NCI-H1694 (cell line): ENCODE measurements around the gene TBX4.
A peak's percentile ranks its signal among the peaks of the same experiment; 100 is the strongest.

Experiments
- DNase-seq: peaks from one replicate; lab custom pipeline; 2025; lab: John Stamatoyannopoulos, UW

TBX4 gene

DNA sequence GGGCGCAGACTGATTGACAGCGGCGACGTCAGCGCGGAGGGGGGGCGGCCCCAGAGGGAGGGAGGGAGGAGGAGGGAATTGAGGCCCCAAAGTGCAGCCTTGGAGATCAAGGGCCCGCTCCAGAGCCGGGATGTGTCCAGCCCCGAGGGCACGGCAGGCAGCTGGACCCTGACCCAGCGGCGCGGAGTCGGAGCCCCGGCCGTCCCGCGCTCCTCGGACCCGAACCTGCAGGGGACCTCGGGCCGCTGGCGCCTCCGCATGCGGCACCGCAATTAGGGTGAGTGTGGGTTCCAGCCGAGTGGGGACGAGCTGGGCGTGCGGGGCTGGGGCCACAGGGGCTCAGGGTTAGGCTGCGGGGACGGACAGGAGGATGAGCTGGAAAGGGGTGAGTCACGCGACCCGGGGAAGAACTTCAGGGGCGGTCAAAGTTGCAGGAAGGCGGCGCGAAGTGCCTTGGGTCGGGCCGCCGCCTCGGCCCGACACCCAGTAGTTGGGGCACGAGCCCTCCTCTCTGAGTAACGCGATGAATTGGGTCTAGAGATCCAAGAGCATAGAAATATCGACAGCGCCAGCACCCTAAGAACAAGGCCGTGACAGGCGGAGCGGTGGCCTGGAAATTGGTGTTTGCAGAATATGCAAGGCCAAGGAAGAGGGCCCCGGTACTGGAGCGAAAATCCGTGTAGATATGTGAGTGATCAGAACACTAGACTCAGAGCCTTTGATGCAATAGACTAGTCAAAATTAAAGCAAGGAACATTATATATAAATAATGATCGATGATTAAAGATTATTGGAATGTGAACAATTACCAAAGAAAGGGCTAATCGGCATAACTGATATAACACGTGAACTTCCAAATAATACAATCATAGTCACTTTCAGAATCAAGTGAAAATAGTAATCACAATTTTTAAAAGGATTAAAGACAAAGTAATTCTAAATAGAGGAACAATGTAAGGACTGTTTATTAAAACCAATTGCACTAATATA is at the start of gene TBX4:
Gene TBX4 (plus strand): TSS at position 122 of the 990 bp plus-strand sequence. CDS start 4,069 bp downstream, outside the sequence.
- no peak for DNase-seq

DNA sequence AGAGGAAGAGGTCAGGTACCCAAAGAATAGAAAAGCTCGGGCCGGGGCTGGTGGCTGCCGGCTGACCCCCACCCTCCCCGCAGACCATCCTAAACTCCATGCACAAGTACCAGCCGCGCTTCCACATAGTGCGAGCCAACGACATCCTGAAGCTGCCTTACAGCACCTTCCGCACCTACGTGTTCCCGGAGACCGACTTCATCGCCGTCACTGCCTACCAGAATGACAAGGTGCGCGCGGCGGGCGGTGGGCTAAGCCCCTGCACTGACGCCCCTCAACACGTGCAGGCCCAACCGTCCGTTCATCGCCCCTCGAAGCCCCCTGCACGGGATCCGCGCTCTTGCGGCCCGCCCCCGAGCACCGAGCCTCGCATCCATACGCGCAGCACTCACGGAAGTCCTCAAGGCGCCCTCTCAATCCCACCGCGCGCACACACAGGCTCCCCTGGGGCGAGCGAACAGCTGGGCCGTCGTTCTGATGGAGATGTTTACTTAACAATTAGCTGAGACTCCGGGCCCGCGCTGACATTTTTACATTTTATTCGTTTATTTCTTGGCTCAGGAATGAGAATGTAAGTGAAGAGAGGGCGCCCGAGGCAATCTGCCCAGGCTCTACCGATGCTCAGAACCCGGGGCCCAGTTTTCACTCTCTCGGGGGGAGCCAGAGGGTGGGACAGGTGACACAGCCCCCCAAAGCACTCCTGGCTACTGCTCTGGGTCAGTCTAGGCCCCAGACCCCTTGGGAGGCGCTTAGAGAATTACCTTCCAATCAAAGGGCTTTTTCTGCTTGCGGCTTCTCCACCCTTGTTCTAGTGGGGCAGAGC is 49.0 kb upstream of the TBX4 start:
- peak; percentile 86 for DNase-seq

DNA sequence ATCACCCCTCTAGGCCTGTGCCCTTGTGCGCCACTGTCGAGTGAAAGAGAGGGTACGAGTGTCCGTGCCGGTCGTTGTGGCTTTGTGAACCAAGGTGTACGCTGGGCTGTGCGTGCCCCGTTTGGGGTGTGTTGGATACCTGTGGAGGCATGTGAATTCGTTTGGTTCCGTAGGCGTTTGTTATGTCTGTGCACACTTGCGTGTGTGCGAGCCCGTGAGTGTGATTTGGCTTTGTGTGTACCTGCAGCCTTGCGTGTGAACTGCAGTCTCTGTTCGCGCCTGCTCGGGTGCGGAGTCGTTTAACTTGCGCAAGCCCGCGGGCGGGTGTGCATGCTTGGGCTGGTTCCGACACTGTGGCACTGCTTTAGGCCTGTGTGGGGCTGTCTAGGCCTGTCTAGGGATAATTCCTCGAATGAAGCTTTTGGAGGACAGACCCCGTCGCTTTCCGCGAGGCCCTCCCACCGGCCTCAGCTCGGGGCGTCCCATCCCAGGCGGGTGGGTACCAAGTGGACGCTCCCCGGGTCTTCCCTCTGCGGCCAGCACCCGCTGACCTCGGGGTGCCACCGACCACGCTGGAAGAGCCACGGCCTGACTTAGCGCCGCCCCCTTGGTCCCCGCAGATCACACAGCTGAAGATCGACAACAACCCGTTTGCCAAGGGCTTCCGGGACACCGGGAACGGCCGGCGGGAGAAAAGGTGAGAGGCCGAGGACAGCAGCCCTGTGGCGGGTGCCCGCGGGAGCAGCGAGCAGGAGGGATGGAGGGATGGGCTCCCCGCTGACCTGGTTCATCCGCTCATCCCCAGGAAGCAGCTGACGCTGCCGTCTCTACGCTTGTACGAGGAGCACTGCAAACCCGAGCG is 48.2 kb upstream of the TBX4 start:
- DNase-seq, result no peak

DNA sequence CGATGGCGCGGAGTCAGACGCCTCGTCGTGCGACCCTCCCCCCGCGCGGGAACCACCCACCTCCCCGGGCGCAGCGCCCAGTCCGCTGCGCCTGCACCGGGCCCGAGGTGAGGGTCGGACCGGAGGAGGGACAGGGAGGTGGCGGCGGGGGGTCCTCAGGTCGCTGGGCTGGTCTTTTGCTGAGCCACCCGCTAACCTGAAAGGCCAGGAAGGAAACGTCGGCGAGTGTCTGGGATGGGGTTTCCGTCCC is 47.6 kb upstream of the TBX4 start:
- no peak for DNase-seq

DNA sequence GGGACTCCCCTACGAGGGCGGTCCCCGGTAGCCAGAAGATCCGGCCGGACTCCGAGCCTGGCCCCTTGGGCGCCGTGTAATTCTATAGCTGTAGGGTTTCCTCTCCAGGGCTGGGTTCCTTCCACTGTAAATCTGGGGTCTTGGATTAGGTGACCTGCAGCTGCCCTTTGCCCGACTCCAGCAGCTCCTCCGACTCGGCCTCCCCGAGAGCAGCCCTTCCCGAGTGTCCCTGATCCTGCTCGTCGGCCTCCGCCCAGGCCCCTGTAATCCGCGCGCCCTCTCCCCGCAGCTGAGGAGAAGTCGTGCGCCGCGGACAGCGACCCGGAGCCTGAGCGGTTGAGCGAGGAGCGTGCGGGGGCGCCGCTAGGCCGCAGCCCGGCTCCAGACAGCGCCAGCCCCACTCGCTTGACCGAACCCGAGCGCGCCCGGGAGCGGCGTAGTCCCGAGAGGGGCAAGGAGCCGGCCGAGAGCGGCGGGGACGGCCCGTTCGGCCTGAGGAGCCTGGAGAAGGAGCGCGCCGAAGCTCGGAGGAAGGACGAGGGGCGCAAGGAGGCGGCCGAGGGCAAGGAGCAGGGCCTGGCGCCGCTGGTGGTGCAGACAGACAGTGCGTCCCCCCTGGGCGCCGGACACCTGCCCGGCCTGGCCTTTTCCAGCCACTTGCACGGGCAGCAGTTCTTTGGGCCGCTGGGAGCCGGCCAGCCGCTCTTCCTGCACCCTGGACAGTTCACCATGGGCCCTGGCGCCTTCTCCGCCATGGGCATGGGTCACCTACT is 47.1 kb upstream of the TBX4 start:
- DNase-seq, result no peak

DNA sequence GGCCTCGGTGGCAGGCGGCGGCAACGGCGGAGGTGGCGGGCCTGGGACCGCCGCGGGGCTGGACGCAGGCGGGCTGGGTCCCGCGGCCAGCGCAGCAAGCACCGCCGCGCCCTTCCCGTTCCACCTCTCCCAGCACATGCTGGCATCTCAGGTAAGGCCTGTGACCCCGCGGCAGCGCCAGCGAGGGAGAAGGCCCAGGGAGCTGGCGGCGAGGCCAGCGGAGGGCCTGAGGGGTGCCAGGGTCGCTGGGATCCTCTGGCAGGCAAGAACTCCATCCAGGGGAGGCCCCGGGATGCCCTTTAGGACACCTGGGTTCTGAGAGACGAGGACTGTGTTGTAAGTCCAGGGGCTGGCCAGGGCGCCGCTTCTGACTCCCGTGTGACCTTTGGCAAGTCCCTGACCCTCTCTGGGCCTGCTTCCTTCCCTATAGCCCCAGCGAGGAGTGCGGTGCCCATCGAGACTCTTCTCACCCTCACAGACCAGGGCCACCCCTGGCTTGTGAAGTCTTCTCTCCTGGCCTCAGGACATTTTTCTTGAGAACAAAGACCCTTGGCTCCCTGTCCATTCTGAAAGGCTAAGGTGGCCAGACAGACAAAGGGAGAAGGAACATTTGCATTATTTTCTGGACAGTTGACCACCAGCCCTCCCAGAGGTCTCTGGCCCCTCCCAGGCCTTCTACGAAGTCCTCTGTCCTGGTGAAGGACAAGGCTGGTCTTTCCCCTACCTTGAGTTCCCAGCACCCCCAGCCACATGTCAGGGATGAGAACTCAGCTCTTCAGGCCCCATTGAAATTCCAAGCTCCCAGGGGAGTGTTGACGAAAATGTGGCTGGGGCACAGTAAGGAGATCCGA is 46.3 kb upstream of the TBX4 start:
- DNase-seq, result no peak

DNA sequence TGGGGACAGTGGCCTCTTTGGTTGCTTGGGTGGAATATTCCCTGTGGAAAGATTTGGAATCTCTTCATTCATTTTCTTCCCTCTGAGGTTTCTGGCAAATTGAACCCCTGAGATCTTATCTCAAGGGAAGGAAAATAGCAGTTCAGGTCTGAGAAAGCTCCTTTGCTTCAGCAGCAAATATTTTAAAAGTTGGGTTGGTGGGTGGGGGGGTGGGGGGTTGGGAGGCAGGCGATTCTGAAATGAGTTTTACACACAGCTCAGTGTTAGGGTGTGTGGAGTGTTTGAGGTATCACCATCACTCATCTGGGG is 45.7 kb upstream of the TBX4 start:
- DNase-seq, result no peak

DNA sequence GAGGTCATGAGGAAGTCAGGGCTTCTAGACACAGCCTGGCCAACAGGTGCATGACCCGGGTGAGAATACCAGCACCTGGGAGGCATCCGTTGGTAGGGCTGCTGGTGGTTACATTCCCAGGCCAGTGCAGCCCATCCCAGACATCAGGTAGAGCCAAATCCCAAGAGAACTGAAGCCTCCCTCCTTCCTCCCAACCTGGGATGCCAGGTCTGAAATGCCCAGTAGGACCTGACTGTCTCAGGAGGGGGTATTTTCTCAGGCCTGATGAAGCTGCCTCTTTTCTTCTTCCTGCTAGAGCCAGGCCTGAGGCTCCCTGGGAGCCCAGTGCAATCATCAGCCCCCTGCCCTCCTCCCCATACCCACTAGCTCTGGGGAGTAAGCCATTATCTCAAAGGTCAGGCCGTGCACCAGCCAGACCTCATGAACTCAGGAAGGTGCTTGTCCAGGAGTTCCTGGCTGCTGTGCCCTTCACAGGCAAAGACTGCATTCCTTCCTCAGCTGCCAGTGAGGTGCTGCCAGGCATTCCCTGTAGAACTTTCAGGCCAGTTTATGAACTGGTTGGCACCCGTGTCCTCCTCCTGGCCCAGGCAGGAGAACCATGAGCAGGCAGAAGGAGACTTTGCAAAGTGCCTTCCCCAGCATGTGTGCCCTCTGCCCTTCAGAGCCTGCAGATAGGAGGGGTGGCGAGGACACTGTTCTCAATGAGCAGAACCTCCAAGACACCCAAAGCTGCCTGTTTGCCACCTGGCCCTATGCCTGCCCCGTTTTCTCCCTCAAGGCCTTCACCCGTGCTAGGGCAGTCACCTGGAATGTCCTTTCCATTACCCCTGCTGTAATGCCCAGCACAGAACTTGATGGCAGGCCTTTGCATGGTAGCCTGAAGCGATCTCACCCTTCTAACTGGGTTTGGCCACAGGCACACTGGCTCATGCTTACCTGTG is 45.0 kb upstream of the TBX4 start:
- DNase-seq, result no peak

DNA sequence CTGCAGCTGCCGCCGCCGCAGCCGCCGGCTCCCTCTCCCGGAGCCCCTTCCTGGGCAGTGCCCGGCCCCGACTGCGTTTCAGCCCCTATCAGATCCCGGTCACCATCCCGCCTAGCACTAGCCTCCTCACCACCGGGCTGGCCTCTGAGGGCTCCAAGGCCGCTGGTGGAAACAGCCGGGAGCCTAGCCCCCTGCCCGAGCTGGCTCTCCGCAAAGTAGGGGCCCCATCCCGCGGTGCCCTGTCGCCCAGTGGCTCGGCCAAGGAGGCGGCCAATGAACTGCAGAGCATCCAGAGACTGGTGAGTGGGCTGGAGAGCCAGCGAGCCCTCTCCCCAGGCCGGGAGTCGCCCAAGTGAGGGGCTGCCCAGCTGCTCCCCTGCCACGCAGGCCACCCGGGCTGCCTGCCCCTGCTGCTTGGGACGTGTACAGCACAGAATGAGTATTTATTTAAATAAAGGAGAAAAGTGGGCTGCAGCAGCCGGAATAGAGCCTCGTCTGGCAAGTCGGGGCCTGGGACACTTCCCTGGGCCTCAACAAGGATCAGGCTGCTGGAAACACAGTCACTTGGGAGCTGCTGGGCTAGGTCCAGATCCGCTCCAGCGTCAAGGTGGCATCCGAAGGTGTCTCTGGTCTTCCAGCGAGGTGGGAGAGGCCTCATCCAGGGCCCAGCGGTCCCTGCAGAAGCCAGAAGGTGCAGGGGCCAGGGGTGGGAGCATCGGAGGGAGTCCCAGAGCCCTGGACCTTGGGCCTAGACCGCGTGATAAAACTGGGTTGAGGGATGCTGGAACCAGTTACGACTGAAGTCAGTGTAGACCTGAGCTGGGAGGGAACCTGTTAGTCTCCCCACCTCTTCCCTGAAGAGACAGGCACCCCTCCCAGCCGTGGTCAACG is 43.8 kb upstream of the TBX4 start:
- DNase-seq, result no peak

DNA sequence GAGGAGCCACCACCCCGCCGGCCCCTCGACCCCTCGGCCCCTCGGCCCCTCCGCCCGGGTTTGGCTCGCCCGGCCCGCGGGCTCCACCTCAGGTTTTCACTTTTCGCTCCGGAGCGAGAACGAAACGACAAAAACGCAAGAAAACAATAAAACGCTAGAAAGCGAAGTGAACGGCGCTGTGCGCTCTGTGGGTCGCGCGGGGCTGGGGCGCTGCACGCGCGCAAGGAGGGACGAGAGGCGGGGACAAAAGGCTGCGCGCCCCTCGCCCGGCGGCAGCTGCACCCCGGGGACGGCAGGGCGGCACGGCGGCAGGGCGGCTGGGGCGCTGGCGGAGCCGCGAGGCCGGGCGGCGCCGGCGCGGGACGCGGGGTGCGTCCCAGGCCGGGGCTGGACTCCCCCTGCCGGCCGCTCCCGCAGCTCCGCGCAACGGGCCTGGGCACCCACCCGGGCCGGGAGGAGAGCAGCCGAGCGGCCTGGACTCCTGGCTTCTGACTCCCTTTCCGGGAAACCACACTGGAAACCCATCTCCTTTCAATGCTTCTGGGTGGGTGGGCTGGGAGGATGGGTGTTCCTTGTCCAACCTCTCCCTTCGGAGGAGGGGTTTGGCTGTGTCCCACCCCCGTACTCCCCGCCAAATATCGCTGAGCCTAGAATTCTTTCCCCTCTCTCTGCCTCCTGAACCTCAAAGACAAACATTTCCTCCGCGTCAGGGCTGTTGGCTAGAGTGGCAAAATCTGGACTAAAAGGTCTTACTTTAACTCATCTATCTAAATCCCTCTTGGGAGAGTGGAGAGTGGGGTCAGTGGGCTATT is 42.7 kb upstream of the TBX4 start:
- peak; percentile 37 for DNase-seq

DNA sequence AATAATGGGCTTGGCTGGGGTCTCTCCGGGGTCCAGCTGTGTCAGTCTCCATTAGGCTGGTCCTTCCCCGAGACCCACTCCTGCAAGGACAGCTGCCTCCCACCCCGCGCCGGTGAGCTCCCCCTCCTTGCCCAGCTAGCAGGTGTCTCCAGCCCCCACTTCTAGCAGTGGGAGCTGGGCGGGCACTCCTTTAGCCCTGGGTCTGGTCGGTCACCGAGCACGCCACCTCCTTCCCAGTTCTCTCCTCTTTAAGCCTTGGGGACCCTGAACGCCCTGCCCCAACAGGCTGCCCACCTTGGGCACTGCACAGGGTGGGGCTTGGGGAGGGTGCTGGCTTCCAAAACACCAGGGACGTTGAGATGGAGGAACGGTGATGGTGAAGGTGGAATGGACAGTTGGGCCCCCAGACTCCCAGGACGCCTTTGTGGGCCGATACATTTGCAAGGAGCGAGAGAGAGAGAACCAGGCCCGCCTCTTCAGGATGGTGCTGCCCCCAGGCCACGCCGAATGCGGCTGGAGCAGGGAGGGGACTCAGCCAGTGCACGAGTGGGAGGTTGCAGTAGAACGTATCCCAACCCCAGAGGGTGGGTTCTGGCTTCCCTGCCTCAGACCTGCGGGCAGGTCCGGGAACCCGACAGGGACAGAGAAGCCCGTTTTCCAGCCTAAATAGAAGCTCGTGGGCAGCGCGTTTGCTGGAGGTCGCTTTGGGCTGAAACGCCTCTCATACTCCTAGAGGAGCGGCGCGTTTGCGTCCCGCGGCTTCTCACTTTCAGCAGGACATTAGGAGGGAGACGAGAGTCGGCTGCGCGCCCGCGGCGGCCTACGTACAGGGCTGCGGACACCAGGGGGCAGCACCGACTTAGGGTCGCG is 41.8 kb upstream of the TBX4 start:
- no peak for DNase-seq

DNA sequence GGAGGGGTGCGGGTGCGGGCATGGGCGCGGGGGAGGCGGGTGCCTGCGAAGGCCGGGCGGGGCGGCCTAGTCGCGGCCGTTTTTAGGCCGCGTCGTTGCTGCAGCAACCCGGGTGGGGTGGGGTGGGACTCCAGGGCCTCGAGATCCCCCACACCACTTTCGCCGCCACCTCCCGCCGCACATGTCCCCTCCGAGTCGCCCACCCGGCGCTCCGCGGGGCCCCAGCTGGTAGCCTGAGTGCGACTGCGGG is 41.3 kb upstream of the TBX4 start:
- no peak for DNase-seq

DNA sequence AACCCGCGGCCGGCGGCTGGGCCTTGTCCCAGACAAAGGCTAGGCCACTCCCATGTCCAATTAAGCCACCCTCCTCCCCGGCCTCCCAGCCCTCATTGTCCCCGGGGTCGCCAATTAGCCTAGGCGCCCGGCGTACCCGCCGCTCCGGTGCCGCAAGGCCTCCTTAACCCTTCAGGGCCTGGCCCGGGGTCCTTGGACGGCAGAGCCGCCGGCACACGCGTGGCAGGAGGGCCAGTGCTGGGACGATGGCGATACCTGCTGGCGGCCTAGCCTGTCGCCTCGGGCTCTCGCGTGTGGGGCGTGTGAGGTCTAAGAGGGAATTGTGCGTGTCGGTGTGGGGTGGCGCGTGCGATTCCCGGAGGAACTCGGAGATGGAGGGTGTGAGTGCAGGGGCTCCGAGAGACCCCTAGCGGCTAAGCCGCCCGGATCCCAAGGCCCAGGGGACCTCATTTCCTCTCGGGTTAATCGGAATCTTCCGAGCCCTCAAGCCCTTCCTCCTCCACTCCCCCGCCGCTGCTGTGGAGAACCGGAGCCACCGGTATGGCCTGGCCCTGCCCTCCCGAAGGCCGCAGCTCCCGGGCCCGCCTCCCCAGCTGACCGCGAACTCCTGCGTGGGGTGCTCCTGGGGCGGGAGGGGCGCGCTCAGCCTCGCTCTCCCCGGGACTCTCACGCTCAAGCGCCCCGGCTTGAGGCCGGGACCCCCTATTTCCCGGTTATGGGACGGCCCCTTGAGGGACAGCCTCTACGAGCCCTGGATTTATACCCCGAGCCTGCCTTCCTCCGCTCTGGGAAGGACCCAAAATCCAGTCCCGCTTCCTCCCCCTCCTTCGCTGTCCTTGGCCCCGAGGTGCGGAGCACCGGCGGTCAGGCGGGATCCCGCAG is 40.7 kb upstream of the TBX4 start:
- DNase-seq, result no peak

DNA sequence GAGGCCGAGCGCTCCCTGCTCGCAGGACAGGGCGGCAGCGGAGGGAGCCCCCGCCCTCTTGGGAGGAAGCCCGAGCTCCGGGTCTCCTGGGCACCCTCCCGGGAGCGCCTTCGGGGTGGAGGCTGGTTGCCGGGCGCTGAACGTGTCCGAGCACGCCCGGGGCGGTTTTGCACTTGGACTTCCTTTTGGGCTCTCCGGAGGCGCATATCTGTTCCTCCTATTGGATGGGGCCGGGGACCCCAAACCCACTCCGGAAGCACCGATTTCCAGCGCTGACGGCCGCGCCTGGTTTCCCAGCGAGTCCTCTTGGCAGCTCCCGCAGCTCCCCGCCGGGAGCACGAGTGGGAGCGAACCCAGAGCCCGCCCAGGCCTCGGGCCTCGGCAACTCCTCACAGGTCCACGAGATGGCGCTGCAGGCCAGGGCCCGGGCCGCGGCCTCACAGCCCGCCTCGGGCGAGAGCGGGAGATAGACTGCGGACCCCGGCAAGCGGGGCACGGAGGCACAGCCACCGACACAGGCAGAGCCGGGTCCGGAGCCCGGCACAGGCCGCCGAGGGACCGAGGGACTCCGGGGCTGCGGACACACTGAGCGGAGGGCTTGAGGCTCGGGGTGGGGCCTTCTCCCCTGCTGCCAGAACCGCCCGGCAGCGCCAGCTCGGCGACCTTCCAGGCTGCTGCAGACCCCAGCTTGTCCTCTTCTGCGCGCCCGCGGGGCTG is 39.9 kb upstream of the TBX4 start:
- DNase-seq, result peak; percentile 63
